Uterus (tissue), 4 donors: ENCODE results near the gene PGR. TPM values are rescaled to one million over a fixed set of nuclear protein-coding genes. Genes with fewer than 3 reads are reported as not detected.

Experiments
- DNase-seq, 2 donors: peaks; one replicate each; pipeline ENCODE4 v3.0.0-alpha.2; 2019 to 2020
- H3K27ac ChIP-seq, 2 donors: fragments of 200-600 bp; sonication (generic); 1 replicate in 1 of 2; 2 replicates in 1 of 2; pipeline ENCODE4 v1.5.1; 2016 to 2018
- H3K27me3 ChIP-seq, 2 donors: fragments of 200-600 bp; sonication (generic); one replicate each; pipeline ENCODE4 v1.5.1; 2018 to 2019; ENCODE audit warnings: control low read depth in 1 of 2
- H3K36me3 ChIP-seq, 2 donors: fragments of 200-600 bp; sonication (generic); one replicate each; pipeline ENCODE4 v1.5.1; 2019; ENCODE audit warnings: control low read depth in 1 of 2
- H3K4me1 ChIP-seq, 2 donors: fragments of 200-600 bp; sonication (generic); one replicate each; pipeline ENCODE4 v1.5.1; 2018 to 2019; ENCODE audit warnings: control low read depth in 1 of 2
- H3K4me3 ChIP-seq, 2 donors: fragments of 200-600 bp; sonication (generic); 1 replicate in 1 of 2; 2 replicates in 1 of 2; pipeline ENCODE4 v1.5.1; 2018 to 2019; ENCODE audit warnings: mild to moderate bottlenecking in 1 of 2
- H3K9me3 ChIP-seq, 2 donors: fragments of 200-600 bp; sonication (generic); one replicate each; pipeline ENCODE4 v1.5.1; 2019; ENCODE audit warnings: control low read depth in 1 of 2
- POLR2A ChIP-seq, 2 donors: fragments of 450-650 bp; IDR thresholded peaks; one replicate each; pipeline ENCODE4 v1.6.1; 2016; ENCODE audit warnings: antibody characterized with exemption in 2 of 2, mild to moderate bottlenecking in 1 of 2, moderate library complexity in 1 of 2
- intact Hi-C: fragments of 100-400 bp; cut with DNase I; formaldehyde crosslinking; loops from one replicate; pipeline ENCODE4 v1.15.1; 2023; ENCODE audit warnings: low total_unique reads
- total RNA-seq, 4 donors: library from RNA; depleted of rRNA in 3 of 4; stranded (reverse); fragments of >200 nt in 3 of 4; gene quantifications; one replicate each; pipeline versions ENCODE4 v1.1.0 to v1.2.4, GENCODE V29; 2014 to 2023
- TF ChIP-seq, protein P1 (sequence below), 4 experiments: fragments of 200-600 bp in 2 of 4; fragments of 450-650 bp in 2 of 4; sonication (generic) in 2 of 4; IDR thresholded peaks; one replicate each; pipeline ENCODE4 v1.5.1; 2016 to 2019; ENCODE audit warnings: antibody characterized with exemption in 4 of 4, mild to moderate bottlenecking in 2 of 4, moderate library complexity in 1 of 4
- donor health status: DM: yes; HTN: yes; CAD: no.

Gene PGR
- total RNA-seq, 4 donors from 2014 or later: 35.2 to 145 (median 108) TPM

DNA sequence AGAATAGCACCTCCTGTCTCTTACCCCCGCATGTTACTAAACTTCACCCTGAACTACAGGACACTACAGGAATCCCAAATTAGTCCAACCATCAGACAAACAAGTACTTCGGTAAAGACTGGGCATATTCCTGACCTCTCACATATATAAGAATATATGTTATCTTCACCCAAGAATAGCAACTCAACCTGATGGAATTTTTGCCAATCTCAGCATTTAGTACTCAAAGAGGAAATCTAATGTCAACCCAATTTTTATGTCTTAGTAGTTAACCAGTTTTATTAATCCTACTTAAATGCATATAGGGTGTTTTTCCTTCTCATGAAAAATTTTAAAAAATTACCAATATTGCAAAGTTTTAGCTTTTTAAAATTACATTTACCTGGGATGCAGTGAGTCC, 26.2 kb downstream of the PGR start:
- Histone ChIP-seq H3K27ac (peak overlapping the region; percentile 71 to 75), H3K4me3 (no peak overlapping the region), H3K9me3 (no peaks in the 10 kb centered on the region), H3K4me1 (peaks cover 0 to 5% of the 10 kb centered on the region in 2 donors), H3K36me3 (no peaks in the 10 kb centered on the region), H3K27me3 (no peaks in the 10 kb centered on the region)
- no peak for DNase-seq
- intact Hi-C loops: no loop called here
- TF ChIP-seq, protein P1, sequence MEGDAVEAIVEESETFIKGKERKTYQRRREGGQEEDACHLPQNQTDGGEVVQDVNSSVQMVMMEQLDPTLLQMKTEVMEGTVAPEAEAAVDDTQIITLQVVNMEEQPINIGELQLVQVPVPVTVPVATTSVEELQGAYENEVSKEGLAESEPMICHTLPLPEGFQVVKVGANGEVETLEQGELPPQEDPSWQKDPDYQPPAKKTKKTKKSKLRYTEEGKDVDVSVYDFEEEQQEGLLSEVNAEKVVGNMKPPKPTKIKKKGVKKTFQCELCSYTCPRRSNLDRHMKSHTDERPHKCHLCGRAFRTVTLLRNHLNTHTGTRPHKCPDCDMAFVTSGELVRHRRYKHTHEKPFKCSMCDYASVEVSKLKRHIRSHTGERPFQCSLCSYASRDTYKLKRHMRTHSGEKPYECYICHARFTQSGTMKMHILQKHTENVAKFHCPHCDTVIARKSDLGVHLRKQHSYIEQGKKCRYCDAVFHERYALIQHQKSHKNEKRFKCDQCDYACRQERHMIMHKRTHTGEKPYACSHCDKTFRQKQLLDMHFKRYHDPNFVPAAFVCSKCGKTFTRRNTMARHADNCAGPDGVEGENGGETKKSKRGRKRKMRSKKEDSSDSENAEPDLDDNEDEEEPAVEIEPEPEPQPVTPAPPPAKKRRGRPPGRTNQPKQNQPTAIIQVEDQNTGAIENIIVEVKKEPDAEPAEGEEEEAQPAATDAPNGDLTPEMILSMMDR (IDR thresholded peaks at IDR 0.05): no peak
- TF ChIP-seq POLR2A (IDR thresholded peaks at IDR 0.05): no peak

DNA sequence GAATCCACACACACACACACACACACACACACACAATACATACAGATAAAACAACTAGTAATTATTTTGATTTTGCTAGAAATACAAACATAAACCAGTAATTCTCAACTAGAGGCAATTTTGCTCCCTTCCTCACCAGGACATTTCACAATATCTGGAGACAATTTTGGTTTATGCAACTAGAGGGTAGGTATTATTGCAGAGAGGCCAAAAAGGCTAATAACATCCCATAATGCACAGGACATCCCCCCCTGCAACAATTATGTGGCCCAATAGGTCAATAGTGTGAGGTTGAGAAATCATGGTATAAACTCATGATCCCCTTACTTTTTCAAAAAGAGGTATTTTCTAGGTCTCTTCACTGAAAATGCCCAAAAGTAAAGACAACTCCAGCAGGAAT, 29.0 kb downstream of the PGR start:
- DNase-seq: peak in 1 of 2 donors; percentile 40
- peak overlapping the region; percentile 71 to 75 for H3K27ac ChIP-seq
- no peaks in the 10 kb centered on the region for H3K9me3 ChIP-seq
- no peak overlapping the region for H3K4me3 ChIP-seq
- intact Hi-C loops: no loop called here
- H3K36me3 ChIP-seq: no peaks in the 10 kb centered on the region
- peaks cover 0 to 5% of the 10 kb centered on the region in 2 donors for H3K4me1 ChIP-seq
- no peaks in the 10 kb centered on the region for H3K27me3 ChIP-seq
- TF ChIP-seq, protein P1 (IDR thresholded peaks at IDR 0.05): no peak
- no peak for TF ChIP-seq POLR2A (IDR thresholded peaks at IDR 0.05)

DNA sequence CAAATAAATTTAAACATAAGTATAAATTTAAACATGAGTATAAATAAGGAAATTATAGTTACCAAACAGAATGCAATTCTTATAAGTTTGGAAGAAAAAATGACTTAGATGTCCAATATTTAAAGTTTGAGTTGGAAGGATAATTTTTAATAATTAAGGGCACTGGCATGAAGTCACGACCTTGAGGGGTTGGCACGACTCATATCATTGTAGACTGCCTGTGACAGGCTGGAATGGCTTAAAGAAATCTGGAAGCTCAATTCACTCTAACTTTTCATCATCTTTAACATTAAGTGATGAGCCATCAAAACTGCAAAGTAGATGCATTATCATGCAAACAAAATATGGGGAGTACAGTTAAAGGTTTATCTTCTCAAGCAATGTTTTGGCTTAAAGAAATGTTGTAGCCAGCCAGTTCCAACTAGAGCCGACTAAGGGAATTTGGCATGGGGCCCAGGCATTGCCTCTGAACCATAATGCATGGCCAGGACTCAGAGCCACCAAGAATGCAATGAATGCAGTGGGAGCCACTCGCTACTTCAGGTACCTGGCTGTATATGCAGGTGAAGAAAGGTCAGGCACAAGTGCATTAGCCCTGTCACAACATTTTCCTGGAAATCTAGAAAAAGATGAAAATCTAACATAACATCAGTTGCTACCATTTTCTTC, 33.4 kb downstream of the PGR start:
- no peaks in the 10 kb centered on the region for H3K27me3 ChIP-seq
- intact Hi-C loops: no loop called here
- H3K36me3 ChIP-seq: no peaks in the 10 kb centered on the region
- no peak overlapping the region for H3K4me3 ChIP-seq
- DNase-seq: no peak
- TF ChIP-seq POLR2A (IDR thresholded peaks at IDR 0.05): no peak
- TF ChIP-seq, protein P1 (IDR thresholded peaks at IDR 0.05): no peak
- H3K27ac ChIP-seq: peak overlapping the region; percentile 24 to 44
- H3K9me3 ChIP-seq: no peaks in the 10 kb centered on the region
- H3K4me1 ChIP-seq: peaks cover 5 to 12% of the 10 kb centered on the region in 2 donors

DNA sequence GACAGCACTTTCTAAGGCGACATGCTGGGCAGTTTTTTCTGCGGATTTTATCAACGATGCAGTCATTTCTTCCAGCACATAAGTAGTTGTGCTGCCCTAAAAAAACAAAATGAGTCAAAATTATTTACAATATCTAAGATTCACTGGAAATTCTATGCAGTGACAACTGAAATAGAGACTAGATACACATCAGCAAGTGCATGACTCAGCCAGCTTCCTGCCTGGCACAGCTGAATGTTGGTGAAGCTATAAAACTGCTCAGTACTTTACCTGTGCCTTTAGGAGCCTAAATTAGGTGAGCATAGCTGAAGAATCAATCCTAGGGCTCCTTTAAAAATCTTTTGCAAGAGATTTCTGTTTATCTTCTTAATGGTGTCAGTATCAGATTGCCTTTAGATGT, 37.8 kb downstream of the PGR start:
- H3K9me3 ChIP-seq: no peaks in the 10 kb centered on the region
- H3K27ac ChIP-seq: peak overlapping the region; percentile 47 to 56
- no peaks in the 10 kb centered on the region for H3K27me3 ChIP-seq
- no peaks in the 10 kb centered on the region for H3K36me3 ChIP-seq
- DNase-seq: no peak
- no peak overlapping the region for H3K4me3 ChIP-seq
- intact Hi-C loops: no loop called here
- TF ChIP-seq, protein P1 (IDR thresholded peaks at IDR 0.05): no peak
- TF ChIP-seq POLR2A (IDR thresholded peaks at IDR 0.05): no peak
- H3K4me1 ChIP-seq: peaks cover 5 to 14% of the 10 kb centered on the region in 2 donors

DNA sequence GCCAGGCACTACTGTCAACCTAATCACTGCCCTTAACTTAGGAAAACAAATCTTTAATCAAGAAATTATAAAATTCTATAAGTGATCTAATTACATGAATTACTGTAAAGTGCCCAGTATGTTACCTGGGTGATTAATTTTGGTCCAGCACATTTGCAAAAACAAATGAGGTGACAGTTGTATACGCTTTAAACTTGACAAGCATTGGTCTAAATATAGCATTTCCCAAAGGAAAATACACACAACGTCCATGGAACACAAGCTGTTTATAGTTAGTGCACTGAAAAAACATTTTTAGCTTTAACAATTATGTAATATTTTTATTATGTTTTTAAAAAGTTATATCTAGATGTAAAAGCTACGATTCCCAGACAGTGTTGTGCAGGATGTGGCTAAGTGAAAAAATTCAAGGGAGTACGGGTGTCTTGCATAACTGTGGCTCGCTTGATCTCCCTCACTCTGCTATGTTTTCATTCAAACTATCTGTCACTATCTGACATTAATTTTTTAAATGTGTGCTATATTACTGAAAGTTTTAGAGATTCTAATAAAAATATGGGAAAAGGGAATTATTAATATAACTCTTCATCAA, 38.8 kb downstream of the PGR start:
- TF ChIP-seq, protein P1 (IDR thresholded peaks at IDR 0.05): no peak
- intact Hi-C loops: no loop called here
- Histone ChIP-seq H3K4me3 (no peak overlapping the region), H3K27ac (peak overlapping the region; percentile 47 to 56), H3K9me3 (no peaks in the 10 kb centered on the region), H3K27me3 (no peaks in the 10 kb centered on the region), H3K36me3 (no peaks in the 10 kb centered on the region), H3K4me1 (peaks cover 5 to 14% of the 10 kb centered on the region in 2 donors)
- no peak for DNase-seq
